Measurements from ENCODE around the gene GALK2.
"Not testable (repeated sequence)": the region's sequence is repeated elsewhere in the genome, so short reads cannot be mapped to it uniquely, and the experiment has no call there.

The GALK2 gene

GRCh38 chr15:49339656-49340055, 169.6 kb downstream of the GALK2 start:
- ChIA-PET CTCF (no interaction called here), POLR2A (no interaction called here)
- no peak for DNase-seq (ENCODE audit: extremely low spot score)
- TF ChIP-seq CTCF (IDR thresholded peaks at IDR 0.05; ENCODE audit: control extremely low read depth, extremely low read depth, low read depth, missing control alignments) = no peak

- CTCF ChIA-PET = no interaction called here
- no peak for TF ChIP-seq CTCF (IDR thresholded peaks at IDR 0.05; ENCODE audit: control extremely low read depth, extremely low read depth, low read depth, missing control alignments)
- POLR2A ChIA-PET = no interaction called here
- no peak for DNase-seq (ENCODE audit: extremely low spot score)
These were observed 173.5 kb downstream of the GALK2 start for GRCh38 chr15:49343546-49343945.

GRCh38 chr15:49354439-49354838, 184.4 kb downstream of the GALK2 start:
- CTCF ChIA-PET = interaction anchor here (1.0 kb wide), 1 partner anchor 18 kb away, joined by 3 read pairs; no protein-coding TSS in a partner anchor
- DNase-seq (ENCODE audit: extremely low spot score); POLR2A ChIA-PET: not testable (repeated sequence)

- CTCF ChIA-PET = interaction anchor here (0.8 kb wide), 1 partner anchor 12 kb away, joined by 3 read pairs; no protein-coding TSS in a partner anchor
- no peak for TF ChIP-seq CTCF (IDR thresholded peaks at IDR 0.05; ENCODE audit: control extremely low read depth, extremely low read depth, low read depth, missing control alignments)
- DNase-seq (ENCODE audit: extremely low spot score) = no peak
- POLR2A ChIA-PET = no interaction called here
These were observed 191.3 kb downstream of the GALK2 start for GRCh38 chr15:49361370-49361769.

- ChIA-PET POLR2A (no interaction called here), CTCF (no interaction called here)
- no peak for DNase-seq (ENCODE audit: extremely low spot score)
- no peak for TF ChIP-seq CTCF (IDR thresholded peaks at IDR 0.05; ENCODE audit: control extremely low read depth, extremely low read depth, low read depth, missing control alignments)
These were observed 196.4 kb downstream of the GALK2 start for GRCh38 chr15:49366496-49366895.

GRCh38 chr15:49370782-49371181, 200.7 kb downstream of the GALK2 start:
- DNase-seq (ENCODE audit: extremely low spot score) = no peak
- TF ChIP-seq CTCF (IDR thresholded peaks at IDR 0.05; ENCODE audit: control extremely low read depth, extremely low read depth, low read depth, missing control alignments) = no peak
- CTCF ChIA-PET = no interaction called here
- POLR2A ChIA-PET = no interaction called here

GRCh38 chr15:49372366-49372765, 202.3 kb downstream of the GALK2 start:
- ChIA-PET POLR2A (no interaction called here), CTCF (no interaction called here)
- TF ChIP-seq CTCF (IDR thresholded peaks at IDR 0.05; ENCODE audit: control extremely low read depth, extremely low read depth, low read depth, missing control alignments) = no peak
- no peak for DNase-seq (ENCODE audit: extremely low spot score)

Data from GM10248 (cell line).